Measurements from ENCODE around the gene CCS. TPM values are rescaled to one million over a fixed set of nuclear protein-coding genes. Genes with fewer than 3 reads are reported as not detected.
"Not testable (repeated sequence)": the region's sequence is repeated elsewhere in the genome, so short reads cannot be mapped to it uniquely, and the experiment has no call there.

Gene CCS
- total RNA-seq, 1 experiment from 2014 or later = 43.5 TPM

- DNase-seq (ENCODE audit: low spot score) = no peak
These were observed 31.6 kb upstream of the CCS start for GRCh38 chr11:66561178-66561974.

- DNase-seq (ENCODE audit: low spot score) = no peak
These were observed 31.1 kb upstream of the CCS start for GRCh38 chr11:66561975-66562248.

- DNase-seq (ENCODE audit: low spot score) = no peak
These were observed 30.7 kb upstream of the CCS start for GRCh38 chr11:66562275-66562674.

GRCh38 chr11:66562907-66563583 is 29.9 kb upstream of the CCS start:
- no peak for DNase-seq (ENCODE audit: low spot score)

- DNase-seq (ENCODE audit: low spot score) = no peak
These were observed 29.2 kb upstream of the CCS start for GRCh38 chr11:66563832-66564231.

- DNase-seq (ENCODE audit: low spot score) = no peak
These were observed 28.4 kb upstream of the CCS start for GRCh38 chr11:66564538-66564937.

- DNase-seq (ENCODE audit: low spot score) = no peak
These were observed 28.0 kb upstream of the CCS start for GRCh38 chr11:66564984-66565383.

- no peak for DNase-seq (ENCODE audit: low spot score)
These were observed 26.8 kb upstream of the CCS start for GRCh38 chr11:66566221-66566620.

GRCh38 chr11:66567787-66568123 is 25.2 kb upstream of the CCS start:
- DNase-seq (ENCODE audit: low spot score) = no peak

GRCh38 chr11:66568124-66568916 is 24.7 kb upstream of the CCS start, which contains the start of gene CTSF:
Gene CTSF (minus strand): TSS chr11:66568606. CDS start chr11:66568486, 120 bp downstream.
- no peak for DNase-seq (ENCODE audit: low spot score)

GRCh38 chr11:66569076-66569475 is 23.9 kb upstream of the CCS start:
- DNase-seq (ENCODE audit: low spot score) = no peak

GRCh38 chr11:66570079-66570849 is 22.7 kb upstream of the CCS start:
- DNase-seq (ENCODE audit: low spot score) = no peak

GRCh38 chr11:66570850-66571180 is 22.2 kb upstream of the CCS start:
- DNase-seq (ENCODE audit: low spot score) = no peak

GRCh38 chr11:66579017-66579606 is 13.9 kb upstream of the CCS start:
- DNase-seq (ENCODE audit: low spot score) = peak; percentile 83

GRCh38 chr11:66580803-66581202 is 12.2 kb upstream of the CCS start:
- no peak for DNase-seq (ENCODE audit: low spot score)

GRCh38 chr11:66581261-66581660 is 11.7 kb upstream of the CCS start:
- no peak for DNase-seq (ENCODE audit: low spot score)

- not testable (repeated sequence) for DNase-seq (ENCODE audit: low spot score)
These were observed 10.3 kb upstream of the CCS start for GRCh38 chr11:66582565-66583147.

- not testable (repeated sequence) for DNase-seq (ENCODE audit: low spot score)
These were observed 7.5 kb upstream of the CCS start for GRCh38 chr11:66585447-66585846.

- no peak for DNase-seq (ENCODE audit: low spot score)
These were observed 6.8 kb upstream of the CCS start for GRCh38 chr11:66586136-66586535.

GRCh38 chr11:66589315-66589714 is 3.7 kb upstream of the CCS start:
- DNase-seq (ENCODE audit: low spot score) = not testable (repeated sequence)

GRCh38 chr11:66589996-66590675 is 2.8 kb upstream of the CCS start:
- no peak for DNase-seq (ENCODE audit: low spot score)
